HG03108 (cell line): ENCODE measurements around the gene CLASRP.
"Not testable (repeated sequence)": the region's sequence is repeated elsewhere in the genome, so short reads cannot be mapped to it uniquely, and the experiment has no call there.

Experiments used
- ATAC-seq: cut with Tn5 transposase; IDR thresholded peaks from one replicate; pipeline ENCODE4 v1.9.1; 2021; ENCODE audit warnings: moderate library complexity; ENCODE audit not compliant: unreplicated experiment

CLASRP gene

DNA sequence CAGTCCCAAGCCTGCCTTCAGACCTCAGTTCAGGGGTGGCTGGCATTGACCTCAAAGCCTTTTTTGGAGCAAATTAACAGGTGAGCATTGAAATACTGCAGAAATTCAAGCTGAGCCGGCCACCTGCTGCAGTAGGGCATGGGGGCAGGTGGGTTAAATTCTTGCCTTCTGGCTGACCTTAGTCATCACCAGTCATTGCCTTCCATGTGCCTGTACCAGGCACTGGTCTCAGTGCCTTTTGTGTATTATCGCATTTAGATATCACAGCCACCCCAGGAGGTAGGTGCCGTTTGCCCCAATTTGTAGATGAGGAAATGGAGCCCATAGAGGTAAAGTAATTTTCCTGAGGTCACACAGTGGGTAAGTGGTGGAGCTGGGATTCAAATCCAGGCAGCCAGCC lies 61.4 kb downstream of the CLASRP start:
- ATAC-seq, result no peak

DNA sequence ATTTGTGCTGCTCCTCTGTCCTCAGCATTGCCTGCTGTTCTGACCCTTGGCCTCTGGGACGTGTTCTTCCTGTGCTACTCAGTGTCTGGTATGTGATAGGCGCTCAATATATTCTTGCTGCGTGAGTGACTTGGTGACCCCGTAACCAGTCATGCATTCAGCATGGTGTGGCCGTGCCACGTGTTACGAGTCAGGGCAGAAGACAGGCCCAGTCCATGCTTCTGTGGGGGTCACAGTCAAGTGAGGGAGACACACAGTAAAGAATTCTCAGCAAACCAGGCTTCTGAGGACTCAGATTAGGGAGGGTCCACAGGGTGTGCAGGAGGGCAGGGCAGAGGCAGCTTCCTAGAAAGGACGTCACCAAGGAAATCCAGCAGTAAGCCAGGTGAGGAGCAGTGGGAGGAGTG lies 62.0 kb downstream of the CLASRP start:
- ATAC-seq, result no peak

DNA sequence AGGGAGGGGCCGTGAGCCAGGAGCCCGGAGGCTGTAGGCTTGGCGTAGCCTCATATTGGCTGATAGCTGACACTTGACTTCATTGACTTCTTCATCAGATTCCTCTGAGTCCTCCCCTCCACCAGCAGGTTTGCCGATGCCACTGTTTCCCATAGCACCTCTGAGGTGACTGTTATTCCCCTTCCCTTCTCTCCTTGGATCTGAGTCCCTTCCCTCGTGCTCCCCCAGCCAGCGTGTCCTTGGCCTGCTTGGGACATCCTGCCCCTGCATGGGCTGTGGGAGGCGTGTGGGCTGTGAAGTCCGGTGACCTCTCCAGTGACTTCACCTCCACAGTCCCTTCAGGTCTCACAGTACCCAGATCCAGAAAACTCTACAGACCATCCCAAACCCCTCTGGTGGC lies 63.0 kb downstream of the CLASRP start:
- ATAC-seq, result no peak

DNA sequence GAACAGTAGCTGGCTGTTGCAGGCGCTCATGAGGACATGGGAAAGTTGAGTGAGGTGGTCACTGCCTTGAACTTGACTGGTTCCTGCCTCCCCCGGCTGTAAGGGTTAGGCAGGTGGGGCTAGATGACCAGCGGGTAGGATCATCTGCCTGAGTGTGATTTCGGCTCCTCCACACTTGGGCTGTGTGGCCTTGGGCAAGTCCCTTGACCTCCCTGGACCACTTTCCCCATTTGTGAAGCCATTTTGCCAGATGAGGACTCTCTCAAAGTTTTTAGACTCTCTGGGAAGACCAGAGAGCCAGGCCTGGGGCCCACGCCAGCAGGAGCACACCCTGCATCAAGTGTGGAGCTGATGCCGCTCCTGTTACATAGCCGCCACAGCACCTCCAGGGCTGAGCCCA lies 63.6 kb downstream of the CLASRP start:
- ATAC-seq, result no peak

DNA sequence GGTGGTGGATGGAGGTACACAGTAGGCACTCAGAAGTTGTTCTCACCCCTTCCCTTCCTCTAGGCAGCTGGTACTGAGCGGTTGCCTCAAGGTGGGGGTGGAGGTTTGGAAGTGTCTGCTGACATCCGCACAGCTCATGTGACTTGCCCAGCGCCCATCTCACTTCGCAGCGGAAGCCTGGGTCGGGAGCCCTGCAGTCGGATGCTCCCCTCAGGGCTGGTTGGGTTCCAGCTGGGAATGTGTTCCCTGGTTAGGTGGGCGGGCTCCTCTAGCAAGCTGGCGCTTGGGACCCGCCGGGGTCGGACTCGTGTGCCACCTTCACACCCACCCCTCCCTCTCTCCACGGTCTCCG lies 64.3 kb downstream of the CLASRP start:
- ATAC-seq, result no peak

DNA sequence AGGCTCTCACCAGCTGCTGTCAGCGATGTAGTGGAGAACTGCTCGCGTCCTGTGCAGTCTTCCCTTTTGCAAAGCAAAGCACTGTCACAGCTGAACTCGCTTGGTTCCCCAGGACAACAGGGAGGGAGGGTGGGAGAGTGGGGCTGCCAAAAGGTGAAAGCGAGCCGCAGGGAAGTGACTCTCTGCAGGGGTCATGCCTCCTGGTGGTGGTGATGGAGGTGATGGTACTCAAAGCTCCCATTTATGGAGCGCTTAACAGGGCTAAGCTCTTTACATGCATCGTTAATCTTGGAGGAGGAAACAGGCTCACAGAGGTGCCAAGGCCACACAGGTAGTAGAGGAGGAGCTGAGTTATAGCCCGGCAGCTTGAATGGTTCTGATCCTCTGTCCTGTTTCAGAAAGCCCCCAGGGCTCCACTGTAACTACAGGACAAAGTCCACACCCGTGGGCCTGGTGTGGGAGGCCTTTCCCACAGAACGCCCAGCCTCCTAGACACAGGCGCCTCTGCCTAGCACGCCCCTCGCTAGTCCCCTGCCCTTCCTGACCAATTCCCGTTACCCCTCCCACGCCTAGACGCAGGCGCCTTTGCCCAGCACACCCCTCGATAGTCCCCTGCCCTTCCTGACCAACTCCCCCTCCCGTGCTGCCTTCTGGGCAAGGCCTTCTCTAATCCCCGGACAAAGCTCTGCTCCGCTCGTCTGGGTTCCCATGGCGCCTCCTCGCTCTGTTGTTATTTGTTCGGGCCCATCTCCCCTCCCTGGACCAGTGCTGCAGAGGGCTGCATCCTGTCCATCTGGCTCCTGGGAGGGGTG lies 64.9 kb downstream of the CLASRP start:
- no peak for ATAC-seq

DNA sequence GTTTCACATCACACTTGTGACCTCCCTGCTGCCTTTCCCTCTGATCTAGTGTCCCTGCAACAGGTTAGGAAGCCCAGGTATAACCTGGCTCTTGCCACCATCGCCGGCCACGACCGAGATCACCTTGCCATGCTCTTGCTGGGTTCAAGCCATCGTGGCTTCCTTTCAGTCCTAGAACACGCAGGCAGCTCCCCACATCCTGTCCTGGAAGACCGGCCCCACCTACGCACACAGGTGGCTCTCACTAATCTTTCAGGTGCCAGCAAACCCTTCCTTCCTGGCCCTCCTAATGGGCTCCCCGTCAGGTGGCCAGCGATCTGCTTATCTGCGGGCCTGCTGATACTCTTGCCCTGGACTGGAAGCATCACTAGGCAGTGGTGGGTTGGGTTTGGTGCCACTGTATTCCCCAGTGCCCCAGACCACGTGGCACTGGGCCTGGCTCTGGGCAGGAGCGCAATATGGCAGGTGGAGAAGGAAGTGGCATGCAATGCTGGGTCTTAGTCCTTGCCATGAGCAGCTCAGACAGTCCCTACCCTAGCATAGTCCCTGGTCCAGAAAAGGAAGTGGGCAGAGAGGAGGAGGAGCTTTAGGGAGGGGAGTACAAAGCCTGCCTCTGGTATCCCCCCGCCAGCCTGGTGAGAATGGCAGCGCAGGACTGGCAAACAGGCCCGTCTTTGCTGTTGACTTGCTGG lies 66.0 kb downstream of the CLASRP start:
- ATAC-seq, result no peak

DNA sequence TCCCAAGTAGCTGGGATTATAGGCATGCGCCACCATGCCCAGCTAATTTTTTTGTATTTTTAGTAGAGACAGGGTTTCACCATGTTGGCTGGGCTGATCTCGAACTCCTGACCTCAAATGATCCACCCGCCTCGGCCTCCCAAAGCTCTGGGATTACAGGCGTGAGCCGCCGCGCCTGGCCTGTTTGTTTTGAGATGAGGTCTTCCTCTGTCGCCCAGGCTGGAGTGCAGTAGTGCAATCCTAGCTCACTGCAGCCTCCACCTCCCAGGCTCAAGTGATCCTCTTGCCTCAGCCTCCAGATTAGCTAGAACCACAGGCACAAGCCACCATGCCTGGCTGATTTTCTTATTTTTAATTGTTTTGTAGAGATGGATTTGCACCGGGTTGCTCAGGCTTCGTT lies 67.5 kb downstream of the CLASRP start:
- ATAC-seq, result not testable (repeated sequence)

DNA sequence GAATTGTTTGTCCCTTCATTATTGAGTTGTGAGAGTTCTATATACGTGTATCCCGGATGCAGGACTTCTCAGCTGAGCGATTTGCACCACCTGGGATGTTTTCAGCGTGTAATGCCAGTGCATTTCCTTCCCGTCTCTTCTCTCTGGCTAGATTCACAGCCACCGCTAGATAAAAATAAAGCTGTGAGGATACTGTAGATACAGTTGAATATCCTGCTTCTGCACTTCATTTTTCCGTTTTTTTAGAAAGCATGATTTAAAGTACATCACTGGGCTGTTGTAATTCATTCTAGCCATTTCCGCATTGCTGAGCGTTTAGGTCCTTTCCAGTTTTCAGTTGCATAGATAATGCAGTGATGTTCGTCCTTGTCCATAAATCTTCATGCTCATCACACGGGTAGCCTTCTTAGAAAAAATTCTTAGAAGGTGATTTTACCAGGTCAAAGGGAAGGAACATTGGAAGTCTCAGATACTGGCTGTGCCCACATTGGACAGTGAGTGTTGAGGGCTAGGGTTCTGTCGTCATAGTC lies 68.8 kb downstream of the CLASRP start:
- no peak for ATAC-seq

DNA sequence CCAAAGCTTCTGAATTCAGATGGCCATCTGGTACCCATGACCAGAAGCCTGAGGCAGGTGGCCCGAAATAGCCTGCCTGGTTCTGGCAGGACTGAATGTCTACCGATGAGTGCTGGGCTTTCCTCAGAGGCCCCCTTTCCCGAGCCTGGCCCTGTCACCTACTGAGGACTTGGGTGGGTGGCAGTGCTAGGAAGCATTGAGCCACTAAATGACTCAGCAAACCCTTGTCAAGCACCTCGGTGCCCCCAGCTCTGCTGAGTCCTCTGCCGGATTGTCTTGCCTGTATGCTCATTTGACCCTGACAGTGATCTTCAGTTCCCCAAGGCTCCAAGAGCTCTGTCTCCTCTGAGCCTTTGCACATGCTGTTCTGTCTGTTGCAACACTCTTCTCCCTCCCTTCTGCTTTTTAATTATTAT lies 72.0 kb downstream of the CLASRP start:
- ATAC-seq, result no peak

DNA sequence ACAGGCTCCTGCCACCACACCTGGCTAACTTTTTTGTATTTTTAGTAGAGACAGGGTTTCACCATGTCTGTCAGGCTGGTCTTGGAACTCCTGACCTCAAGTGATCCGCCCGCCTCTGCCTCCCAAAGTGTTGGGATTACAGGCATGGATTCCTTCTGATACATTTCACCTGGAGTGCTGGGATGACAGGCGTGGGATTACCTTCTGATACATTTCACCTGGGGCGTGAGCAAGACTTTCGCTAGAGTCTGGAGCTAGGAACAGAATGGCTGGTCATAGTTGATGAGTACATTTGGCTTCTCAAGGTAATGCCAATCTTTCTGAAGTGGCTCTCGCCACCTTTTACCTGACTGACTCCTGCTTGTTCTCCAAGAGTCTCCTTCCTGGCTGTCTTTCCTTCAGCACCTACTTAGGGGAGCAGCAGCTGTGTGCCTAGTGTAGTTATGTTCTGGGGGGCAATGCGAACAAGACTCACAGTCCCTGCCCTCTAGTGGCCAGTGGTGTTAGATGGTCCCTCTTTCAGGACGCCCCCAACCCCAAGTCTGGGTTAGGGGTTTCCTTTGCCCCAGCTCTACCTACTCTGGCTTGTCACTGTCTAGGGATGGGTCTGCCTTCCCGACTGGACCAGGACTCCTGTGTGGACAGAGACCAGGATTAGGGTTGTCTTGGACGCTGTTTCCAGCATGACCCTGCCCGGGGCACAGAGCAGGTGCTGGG lies 73.4 kb downstream of the CLASRP start:
- ATAC-seq, result no peak

DNA sequence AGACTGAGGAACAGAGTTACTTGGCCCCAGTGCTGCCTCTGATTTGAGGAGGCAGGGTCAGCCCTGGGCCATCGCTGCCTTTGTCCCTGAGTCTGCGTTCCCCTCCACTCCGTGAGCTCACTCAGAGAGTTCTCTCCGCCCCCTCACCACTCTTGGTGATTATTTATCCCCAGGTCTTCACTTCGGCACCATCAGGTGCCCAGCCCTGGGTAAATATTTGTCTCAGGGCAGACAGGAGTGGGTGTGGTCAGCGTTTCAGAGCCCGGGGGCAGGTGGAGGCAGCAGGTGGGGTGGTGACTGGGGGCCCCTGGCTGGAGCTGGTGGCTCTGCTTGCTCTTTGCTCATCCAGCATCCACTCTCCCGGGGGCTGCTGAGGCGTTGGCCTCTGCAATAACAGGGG lies 74.8 kb downstream of the CLASRP start:
- no peak for ATAC-seq

DNA sequence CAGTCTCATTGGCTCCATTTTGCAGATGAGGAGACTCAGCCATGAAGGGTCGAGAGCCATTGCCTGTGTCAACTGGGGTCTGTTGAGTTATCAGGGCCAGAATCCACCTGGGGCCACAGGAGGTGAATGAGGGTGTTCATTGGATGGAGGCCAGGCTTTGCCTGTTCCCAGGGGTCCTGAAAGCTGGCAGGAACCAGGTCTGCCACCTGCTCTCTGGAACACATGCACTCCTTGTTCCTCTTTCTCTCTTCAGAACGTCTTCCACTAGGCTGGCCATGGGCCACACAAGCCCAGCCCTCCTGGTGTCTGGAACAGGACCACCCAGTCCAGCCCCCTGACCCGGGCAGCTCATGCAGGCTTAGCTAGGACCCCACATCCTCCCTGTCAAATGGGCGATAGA lies 75.3 kb downstream of the CLASRP start:
- no peak for ATAC-seq

DNA sequence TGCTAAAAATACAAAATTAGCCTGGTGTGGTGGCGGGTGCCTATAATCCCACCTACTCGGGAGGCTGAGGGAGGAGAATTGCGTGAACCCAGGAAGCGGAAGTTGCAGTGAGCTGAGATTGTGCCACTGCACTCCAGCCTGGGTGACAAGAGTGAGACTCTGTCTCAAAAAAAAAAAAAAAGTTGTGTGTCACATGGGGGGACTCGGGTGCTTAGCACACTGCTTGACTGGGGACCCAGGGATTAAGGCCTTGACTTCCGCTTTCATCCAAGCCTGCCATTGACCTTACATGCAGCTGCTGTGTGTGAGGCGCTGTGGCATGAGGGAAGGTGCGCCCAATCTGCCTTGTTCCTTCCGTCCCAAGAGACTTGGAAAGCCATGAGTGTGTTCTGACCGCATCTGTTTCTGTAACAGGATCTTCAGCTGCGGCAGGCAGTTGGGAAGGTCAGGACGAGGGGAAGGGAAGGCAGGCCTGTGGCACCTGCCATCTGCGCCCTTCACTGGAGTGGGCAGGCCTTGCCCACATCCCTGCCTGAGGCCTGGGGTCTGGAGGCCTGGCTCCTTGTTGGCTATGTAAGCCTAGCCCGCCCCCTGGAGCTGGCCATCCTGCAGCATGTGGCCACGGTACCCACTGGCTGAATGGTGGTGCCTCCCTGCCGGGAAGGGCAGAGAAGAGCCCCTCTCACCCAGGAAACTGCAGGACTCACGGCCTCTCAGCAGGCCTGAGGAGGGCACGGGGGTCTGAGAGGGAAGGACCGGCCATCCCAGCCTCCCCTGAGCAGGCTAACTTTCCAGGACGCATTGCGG lies 77.2 kb downstream of the CLASRP start:
- no peak for ATAC-seq

DNA sequence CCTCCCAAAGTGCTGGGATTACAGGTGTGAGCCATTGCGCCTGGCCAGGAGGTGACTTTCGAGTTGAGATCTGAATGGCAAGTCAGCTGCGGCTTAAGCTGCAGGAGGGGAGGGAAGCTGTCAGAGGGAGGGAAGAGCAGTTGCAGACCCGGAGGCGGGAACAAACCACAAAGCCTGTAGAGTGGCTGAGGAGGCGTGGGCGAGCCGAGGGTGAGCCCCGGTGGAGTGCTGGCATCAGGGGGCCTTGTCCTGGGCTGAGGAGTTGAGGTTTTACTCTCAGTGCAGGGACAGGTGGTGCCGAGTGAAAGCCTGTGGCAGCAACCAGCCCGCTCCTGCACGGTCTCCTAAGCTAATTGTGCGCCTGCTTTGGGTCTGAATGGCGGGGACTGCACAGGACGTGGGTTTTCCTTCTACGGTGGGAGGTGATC lies 78.3 kb downstream of the CLASRP start:
- ATAC-seq, result no peak

DNA sequence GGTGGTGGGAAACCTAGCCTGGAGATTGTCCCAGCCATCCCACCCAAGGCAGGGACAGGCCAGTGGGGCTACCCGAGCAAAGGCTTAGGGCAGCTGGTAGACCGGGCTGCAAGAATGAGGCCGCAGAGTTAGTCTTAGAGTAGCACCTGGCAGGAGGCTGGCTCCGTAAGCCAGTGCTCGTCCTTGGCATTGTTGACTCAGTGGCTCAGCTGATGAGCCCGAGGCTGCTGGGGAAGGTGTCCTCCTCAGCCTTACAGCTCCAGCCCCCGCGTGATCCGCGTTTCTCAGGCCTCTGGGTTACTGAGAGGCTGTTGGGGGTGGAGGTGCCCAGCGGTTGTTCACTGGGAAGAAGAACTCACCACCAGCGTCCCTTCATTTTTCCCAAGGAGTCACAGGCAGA lies 78.8 kb downstream of the CLASRP start:
- no peak for ATAC-seq

DNA sequence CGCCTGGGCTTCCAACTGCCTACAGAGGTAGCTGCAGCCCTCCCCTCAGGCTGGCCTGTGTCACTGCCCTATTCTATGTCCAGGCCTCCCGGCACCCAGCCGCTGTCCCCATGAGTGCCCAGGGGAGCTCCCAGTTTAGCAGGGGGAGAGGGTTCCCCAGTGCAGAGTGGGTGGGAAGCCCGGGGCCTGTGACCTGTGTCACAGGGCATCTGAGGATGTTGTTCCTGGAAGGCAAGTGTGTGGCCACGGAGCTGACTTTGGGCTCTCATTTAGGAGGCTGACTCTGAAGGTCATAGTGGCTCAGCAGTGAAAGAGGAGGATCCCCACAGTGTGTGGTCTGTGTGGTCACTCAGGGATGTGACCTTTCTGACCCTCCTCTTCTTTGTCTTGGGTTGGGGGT lies 79.3 kb downstream of the CLASRP start:
- no peak for ATAC-seq

DNA sequence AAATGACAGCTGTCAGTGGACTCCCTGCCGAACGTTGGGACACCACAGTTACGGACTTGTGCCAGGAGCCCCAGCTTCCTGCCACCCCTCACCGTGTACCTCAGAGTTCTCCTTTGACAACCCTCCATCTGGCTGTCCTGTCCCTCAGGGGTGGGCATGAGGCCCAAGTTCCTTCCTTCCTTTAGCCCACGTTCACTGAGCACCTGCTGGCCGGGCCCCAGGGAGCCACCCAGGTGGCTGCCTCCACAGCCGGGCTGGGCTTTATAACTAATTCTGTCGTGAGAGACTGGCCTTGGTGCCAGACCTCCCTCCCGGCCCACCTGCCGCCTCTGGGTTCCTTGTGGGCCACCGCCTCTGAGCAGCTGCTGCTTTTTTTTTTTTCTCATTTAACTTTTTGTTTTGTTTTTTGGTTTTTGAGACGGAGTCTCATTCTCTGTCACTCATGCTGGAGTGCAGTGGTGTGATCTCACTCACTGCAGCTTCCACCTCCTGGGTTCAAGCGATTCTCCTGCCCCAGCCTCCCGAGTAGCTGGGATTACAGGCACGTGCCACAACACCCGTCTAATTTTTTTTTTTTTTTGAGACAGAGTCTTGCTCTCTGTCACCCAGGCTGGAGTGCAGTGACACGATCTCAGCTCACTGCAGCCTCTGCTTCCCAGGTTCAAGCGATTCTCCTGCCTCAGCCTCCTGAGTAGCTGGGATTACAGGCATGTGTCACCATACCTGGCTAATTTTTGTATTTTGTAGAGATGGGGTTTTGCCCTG lies 79.9 kb downstream of the CLASRP start:
- ATAC-seq, result peak; percentile 40

DNA sequence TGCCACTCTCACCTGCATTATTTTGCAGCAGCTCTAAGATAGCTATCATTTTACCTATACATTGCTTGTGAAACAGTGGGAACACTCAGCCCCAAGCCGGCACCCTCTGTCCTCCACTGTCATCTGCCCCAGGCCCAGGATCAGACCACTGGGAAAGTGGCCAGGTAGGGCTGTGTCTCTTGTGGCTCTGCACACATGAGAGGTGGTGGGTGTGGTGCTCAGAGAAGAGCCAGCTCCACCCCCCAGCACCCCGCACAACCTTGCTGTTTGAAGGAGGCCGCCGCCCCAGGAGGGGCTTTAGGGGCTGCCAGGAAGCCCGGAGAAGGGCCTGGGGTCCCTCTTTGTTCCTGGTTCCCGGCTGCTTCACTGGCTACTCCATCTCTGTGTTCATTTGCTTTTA lies 80.7 kb downstream of the CLASRP start:
- ATAC-seq, result no peak
